SU-DHL-6 (cell line): ENCODE results near the gene CTDSPL.
"Not testable (repeated sequence)": the region's sequence is repeated elsewhere in the genome, so short reads cannot be mapped to it uniquely, and the experiment has no call there.

Experiments used
- H2AFZ ChIP-seq: fragments of 200-600 bp; sonication (generic); 2 replicates; pipeline ENCODE4 v1.6.1; 2014; ENCODE audit warnings: low read depth, mild to moderate bottlenecking, moderate library complexity, mixed read lengths, antibody characterized with exemption, low read length; ENCODE audit not compliant: severe bottlenecking
- H3F3A ChIP-seq: fragments of 200-600 bp; shearing (Covaris generic); 2 replicates; pipeline ENCODE4 v1.6.0; 2016; ENCODE audit warnings: antibody characterized with exemption, mild to moderate bottlenecking; ENCODE audit not compliant: insufficient read depth
- H3K27ac ChIP-seq: fragments of 200-600 bp; sonication (generic); 2 replicates; pipeline ENCODE4 v1.5.1; 2016; ENCODE audit warnings: low read depth, mild to moderate bottlenecking, low read length, moderate library complexity, mixed read lengths
- H3K27me3 ChIP-seq: fragments of 200-600 bp; sonication (generic), shearing (Covaris generic); 2 replicates; pipeline ENCODE4 v1.6.0; 2014; ENCODE audit warnings: mild to moderate bottlenecking, low read length
- H3K36me3 ChIP-seq: fragments of 200-600 bp; sonication (generic); 2 replicates; pipeline ENCODE4 v1.6.1; 2014; ENCODE audit warnings: mild to moderate bottlenecking, low read length, mixed read lengths
- H3K4me2 ChIP-seq: fragments of 300-600, 200-600 bp; shearing (Covaris generic), sonication (generic); 2 replicates; pipeline ENCODE4 v1.6.0; 2014; ENCODE audit warnings: low read length, low read depth, mild to moderate bottlenecking; ENCODE audit not compliant: poor library complexity, severe bottlenecking
- H3K4me3 ChIP-seq: fragments of 200-600 bp; sonication (generic); 2 replicates; pipeline ENCODE4 v1.5.1; 2014; ENCODE audit warnings: antibody characterized with exemption, low read length, mild to moderate bottlenecking, mixed read lengths; ENCODE audit not compliant: insufficient read depth, poor library complexity, severe bottlenecking
- H3K79me2 ChIP-seq: fragments of 200-600 bp; sonication (generic); 2 replicates; pipeline ENCODE4 v1.6.1; 2014; ENCODE audit warnings: mild to moderate bottlenecking, low read length, moderate library complexity; ENCODE audit not compliant: insufficient read depth
- H3K9ac ChIP-seq: fragments of 200-600 bp; sonication (generic); 2 replicates; pipeline ENCODE4 v1.7.0; 2014; ENCODE audit warnings: mild to moderate bottlenecking, low read length
- H3K9me2 ChIP-seq: fragments of 200-600 bp; sonication (generic); replicated peaks from 2 replicates; pipeline ENCODE4 v1.6.1; 2014; ENCODE audit warnings: low read length; ENCODE audit not compliant: insufficient read depth
- H3K9me3 ChIP-seq: fragments of 200-600 bp; sonication (generic); 2 replicates; pipeline ENCODE4 v1.6.1; 2014; ENCODE audit warnings: low read length, mixed read lengths; ENCODE audit not compliant: insufficient read depth
- H4K20me1 ChIP-seq: fragments of 200-600 bp; sonication (generic); 2 replicates; pipeline ENCODE4 v1.6.1; 2014; ENCODE audit warnings: low read depth, mild to moderate bottlenecking, antibody characterized with exemption, low read length, moderate library complexity, mixed read lengths
- CTCF ChIP-seq: fragments of 200-600 bp; sonication (generic); IDR thresholded peaks from one replicate; pipeline ENCODE4 v1.5.1; 2017; ENCODE audit warnings: antibody characterized with exemption, mild to moderate bottlenecking, low read length, moderate library complexity; ENCODE audit not compliant: insufficient read depth, poor library complexity, severe bottlenecking
- EZH2phosphoT487 ChIP-seq: fragments of 200-600 bp; sonication (generic), shearing (Covaris generic); conservative IDR thresholded peaks from 2 replicates; pipeline ENCODE4 v1.6.1; 2018; ENCODE audit warnings: mild to moderate bottlenecking, antibody characterized with exemption, low read length, moderate library complexity, mixed read lengths

The CTDSPL gene

GRCh38 chr3:37861620-37862041, at the start of gene CTDSPL:
CTDSPL (plus strand) TSS chr3:37861880; CDS start chr3:37862200, 320 bp downstream.
- H3K27ac ChIP-seq = no peak within 1 kb of the TSS
- no peaks in the 10 kb centered on the region for H4K20me1 ChIP-seq
- H3K36me3 ChIP-seq = no peaks in the 10 kb centered on the region
- no peak within 1 kb of the TSS for H2AFZ ChIP-seq
- no peaks in the 10 kb centered on the region for H3K9me2 ChIP-seq
- no peaks in the 10 kb centered on the region for H3K27me3 ChIP-seq
- H3K79me2 ChIP-seq = no peaks in the 10 kb centered on the region
- no peaks in the 10 kb centered on the region for H3K9me3 ChIP-seq
- no peak within 1 kb of the TSS for H3K4me2 ChIP-seq
- no peaks in the 10 kb centered on the region for H3F3A ChIP-seq
- no peak within 1 kb of the TSS for H3K4me3 ChIP-seq
- TF ChIP-seq CTCF (no peak), EZH2phosphoT487 (no peak)
- H3K9ac ChIP-seq = no peak within 1 kb of the TSS

- TF ChIP-seq CTCF (no peak), EZH2phosphoT487 (no peak)
- H3K36me3 ChIP-seq = no peaks in the 10 kb centered on the region
- H3K9me2 ChIP-seq = no peaks in the 10 kb centered on the region
- no peak overlapping the region for H3K9ac ChIP-seq
- H4K20me1 ChIP-seq = no peaks in the 10 kb centered on the region
- H3K9me3 ChIP-seq = no peaks in the 10 kb centered on the region
- H3K27ac ChIP-seq = no peak overlapping the region
- H2AFZ ChIP-seq = no peak overlapping the region
- no peak overlapping the region for H3K4me2 ChIP-seq
- H3K79me2 ChIP-seq = no peaks in the 10 kb centered on the region
- H3K27me3 ChIP-seq = no peaks in the 10 kb centered on the region
- H3K4me3 ChIP-seq = no peak overlapping the region
- H3F3A ChIP-seq = no peaks in the 10 kb centered on the region
Observed at GRCh38 chr3:37812499-37812896, 49.2 kb upstream of the CTDSPL start.

DNA sequence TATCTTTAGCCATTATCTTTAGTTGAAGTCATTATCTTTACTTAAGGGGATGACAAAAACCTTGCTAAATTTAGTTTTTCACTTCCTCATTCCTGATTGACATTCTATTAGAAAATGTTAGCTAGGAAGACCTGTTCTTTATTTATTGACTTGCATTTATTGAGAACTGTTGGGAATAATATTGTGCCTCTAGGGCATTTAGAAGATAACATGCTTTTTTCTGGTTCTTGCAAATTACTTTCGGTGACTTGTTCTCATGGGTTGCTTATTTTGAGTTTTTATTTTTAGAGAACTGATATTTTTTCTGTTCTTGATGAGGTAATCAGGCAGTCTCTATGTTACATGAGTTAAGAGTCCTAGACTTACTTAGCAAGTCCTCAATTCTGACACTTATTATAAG, 48.3 kb upstream of the CTDSPL start:
- no peak overlapping the region for H3K27ac ChIP-seq
- H3K4me2 ChIP-seq = no peak overlapping the region
- H3K27me3 ChIP-seq = no peaks in the 10 kb centered on the region
- no peaks in the 10 kb centered on the region for H4K20me1 ChIP-seq
- no peaks in the 10 kb centered on the region for H3K79me2 ChIP-seq
- TF ChIP-seq CTCF (no peak), EZH2phosphoT487 (no peak)
- H3K9me2 ChIP-seq = no peaks in the 10 kb centered on the region
- no peaks in the 10 kb centered on the region for H3K36me3 ChIP-seq
- H3F3A ChIP-seq = no peaks in the 10 kb centered on the region
- no peaks in the 10 kb centered on the region for H3K9me3 ChIP-seq
- H3K4me3 ChIP-seq = no peak overlapping the region
- H2AFZ ChIP-seq = no peak overlapping the region
- H3K9ac ChIP-seq = no peak overlapping the region

DNA sequence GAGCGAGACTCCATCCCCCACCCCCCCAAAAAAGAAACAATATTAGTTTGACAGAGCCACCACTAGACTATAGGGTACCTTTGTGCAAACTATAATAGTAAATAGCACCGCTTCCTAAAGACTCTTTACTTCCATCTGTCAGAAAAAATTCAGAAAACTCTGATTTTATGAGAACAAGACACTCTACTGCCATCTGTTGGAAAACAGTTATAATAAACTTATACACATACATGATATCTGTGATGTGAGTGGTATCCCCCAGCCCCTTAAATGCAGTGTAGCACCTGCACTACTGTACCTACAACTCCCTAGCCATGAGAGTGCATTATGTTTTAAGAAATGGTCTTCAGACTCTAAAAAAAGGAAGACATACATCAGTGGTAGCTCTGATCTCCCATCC, 47.1 kb upstream of the CTDSPL start:
- Histone ChIP-seq H3F3A (no peaks in the 10 kb centered on the region), H3K9me2 (no peaks in the 10 kb centered on the region), H3K79me2 (no peaks in the 10 kb centered on the region), H3K9ac (no peak overlapping the region), H2AFZ (no peak overlapping the region), H3K9me3 (no peaks in the 10 kb centered on the region), H3K36me3 (no peaks in the 10 kb centered on the region), H4K20me1 (no peaks in the 10 kb centered on the region), H3K4me2 (no peak overlapping the region), H3K4me3 (no peak overlapping the region), H3K27ac (no peak overlapping the region), H3K27me3 (no peaks in the 10 kb centered on the region)
- TF ChIP-seq CTCF = no peak
- no peak for TF ChIP-seq EZH2phosphoT487

DNA sequence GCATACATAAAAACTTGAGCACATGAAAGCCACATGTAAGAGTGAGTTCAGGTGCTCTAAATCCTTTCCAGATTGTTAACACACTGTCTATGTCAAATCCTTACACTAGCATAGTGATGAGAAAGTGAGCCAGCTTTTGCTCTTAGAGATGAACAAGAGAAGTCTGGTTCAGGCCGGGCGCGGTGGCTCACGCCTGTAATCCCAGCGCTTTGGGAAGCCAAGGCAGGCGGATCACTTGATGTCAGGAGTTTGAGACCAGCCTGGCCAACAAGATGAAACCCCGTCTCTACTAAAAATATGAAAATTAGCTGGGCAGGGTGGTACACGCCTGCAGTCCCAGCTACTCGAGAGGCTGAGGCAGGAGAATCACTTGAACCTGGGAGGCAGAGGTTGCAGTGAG, 46.5 kb upstream of the CTDSPL start:
- not testable (repeated sequence) for H2AFZ ChIP-seq, H3K79me2 ChIP-seq, H4K20me1 ChIP-seq, H3K36me3 ChIP-seq, H3K9ac ChIP-seq, H3K4me3 ChIP-seq, H3K4me2 ChIP-seq, H3K9me2 ChIP-seq, H3K27ac ChIP-seq, H3K27me3 ChIP-seq, H3F3A ChIP-seq, H3K9me3 ChIP-seq
